Right kidney (tissue), 1 donor: ENCODE results near the gene FLNA.
"Not testable (repeated sequence)": the region's sequence is repeated elsewhere in the genome, so short reads cannot be mapped to it uniquely, and the experiment has no call there.

Experiments
- DNase-seq: peaks from one replicate; pipeline ENCODE4 v3.0.0-alpha.2; 2016

The FLNA gene

GRCh38 chrX:154360155-154360713 is 14.2 kb downstream of the FLNA start:
- DNase-seq = no peak

GRCh38 chrX:154359362-154360154 is 14.9 kb downstream of the FLNA start:
- DNase-seq = no peak

- no peak for DNase-seq
Measured at GRCh38 chrX:154358829-154359228, 15.6 kb downstream of the FLNA start.

DNA sequence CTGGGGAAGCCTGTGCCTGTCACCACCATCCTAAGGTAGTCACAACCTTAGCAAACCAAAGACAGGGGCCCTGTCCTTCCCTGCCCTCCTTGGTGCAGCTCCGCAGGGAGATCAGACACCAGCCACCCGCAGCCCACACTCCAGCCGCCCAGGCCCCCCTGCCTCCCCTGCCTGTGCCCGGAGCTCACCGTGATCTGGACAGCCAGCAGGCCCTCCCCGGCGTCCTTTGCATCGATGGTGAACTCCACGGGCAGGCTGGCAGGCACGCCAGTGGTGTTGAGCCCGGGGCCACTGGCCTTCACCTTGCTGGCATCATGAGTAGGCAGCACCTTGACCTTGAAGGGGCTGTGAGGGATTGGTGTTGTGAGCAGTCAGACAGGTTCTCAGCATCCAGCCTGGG is 16.4 kb downstream of the FLNA start:
- no peak for DNase-seq

GRCh38 chrX:154357205-154357604 is 17.2 kb downstream of the FLNA start:
- DNase-seq = no peak

- DNase-seq = no peak
Measured at GRCh38 chrX:154356596-154356995, 17.8 kb downstream of the FLNA start.

DNA sequence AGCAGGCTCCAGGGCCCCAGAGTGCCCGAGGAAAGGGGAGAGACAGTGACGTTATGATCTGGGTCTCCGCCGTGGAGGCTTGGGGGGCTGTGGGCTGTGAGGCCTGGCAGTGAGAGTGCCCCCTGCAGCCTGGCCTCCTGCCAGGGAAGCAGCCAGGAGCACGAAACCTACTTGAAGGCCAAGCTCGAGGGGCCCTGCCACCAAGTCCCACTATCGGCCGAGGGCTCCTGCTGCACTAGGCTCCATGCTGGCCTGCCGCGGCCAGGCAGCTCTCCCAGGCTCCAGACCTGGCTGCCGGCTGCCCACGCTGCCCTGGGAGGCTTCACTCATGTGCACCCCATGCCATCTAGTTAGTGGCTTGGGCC is 18.7 kb downstream of the FLNA start:
- DNase-seq = no peak

GRCh38 chrX:154355094-154355775 is 19.2 kb downstream of the FLNA start:
- no peak for DNase-seq

DNA sequence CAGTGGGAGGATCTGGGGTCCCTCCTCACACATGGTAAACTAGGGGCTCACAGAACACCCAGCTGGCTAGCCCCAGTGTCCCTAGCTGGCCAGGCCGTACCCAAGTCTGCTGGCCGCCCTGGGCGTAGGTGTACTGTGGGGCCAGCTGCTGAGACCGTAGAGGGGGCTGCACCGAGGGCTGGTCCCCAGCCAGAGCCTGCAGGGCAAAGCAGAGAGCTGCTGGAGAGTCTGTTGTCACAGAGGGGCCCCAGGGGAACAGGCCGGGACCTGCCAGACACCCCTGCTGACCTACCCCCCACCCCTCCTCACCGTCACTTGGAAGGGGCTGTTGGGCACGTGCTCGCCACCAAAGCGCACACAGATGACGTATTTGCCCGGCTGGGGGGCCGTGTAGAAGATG is 19.9 kb downstream of the FLNA start:
- no peak for DNase-seq

DNA sequence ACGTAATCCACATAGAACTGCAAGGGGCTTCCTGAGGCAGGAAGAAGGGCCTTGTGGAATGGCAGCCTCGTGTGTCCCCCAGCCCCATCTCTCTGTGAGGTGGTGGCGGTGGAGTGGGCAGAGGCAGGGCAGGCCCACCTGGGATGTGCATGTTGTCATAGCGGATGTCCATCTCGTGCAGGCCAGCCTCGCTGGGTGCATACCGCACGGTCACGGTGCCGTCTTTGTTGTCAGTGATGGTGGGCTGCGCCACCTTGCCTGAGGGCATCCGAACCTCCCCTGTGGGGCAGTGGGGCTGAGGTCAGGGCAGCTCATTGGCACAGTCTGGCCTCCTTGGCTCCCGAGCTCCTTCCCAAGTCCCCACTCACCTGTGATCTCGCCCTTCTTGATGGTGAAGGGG is 20.4 kb downstream of the FLNA start:
- DNase-seq = no peak

GRCh38 chrX:154353172-154353843 is 21.1 kb downstream of the FLNA start:
- DNase-seq = no peak

DNA sequence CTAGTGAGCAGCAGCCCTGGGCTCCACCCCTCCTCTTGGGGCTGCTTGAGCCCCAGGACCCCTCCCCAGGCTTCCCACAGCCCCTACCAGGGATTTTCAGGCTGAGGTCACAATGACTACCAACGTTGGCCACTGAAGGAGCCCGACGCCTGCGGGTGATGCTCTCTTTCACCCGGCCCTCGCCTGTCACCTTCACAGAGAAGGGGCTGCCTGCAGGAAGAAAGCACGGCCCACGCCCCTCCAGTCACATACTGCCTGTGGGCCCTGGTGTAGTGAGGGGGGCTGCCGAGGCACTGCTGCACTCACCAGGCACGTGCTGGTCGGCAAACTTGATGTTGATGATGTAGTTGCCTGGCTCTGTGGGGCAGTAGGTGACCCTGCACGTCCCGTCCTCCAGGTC is 22.0 kb downstream of the FLNA start:
- DNase-seq = no peak

GRCh38 chrX:154352012-154352401 is 22.4 kb downstream of the FLNA start:
- DNase-seq = no peak

GRCh38 chrX:154351183-154352011 is 23.0 kb downstream of the FLNA start:
- DNase-seq = no peak

GRCh38 chrX:154350429-154351182 is 23.8 kb downstream of the FLNA start:
- no peak for DNase-seq

- DNase-seq = no peak
Measured at GRCh38 chrX:154349979-154350378, 24.5 kb downstream of the FLNA start.

DNA sequence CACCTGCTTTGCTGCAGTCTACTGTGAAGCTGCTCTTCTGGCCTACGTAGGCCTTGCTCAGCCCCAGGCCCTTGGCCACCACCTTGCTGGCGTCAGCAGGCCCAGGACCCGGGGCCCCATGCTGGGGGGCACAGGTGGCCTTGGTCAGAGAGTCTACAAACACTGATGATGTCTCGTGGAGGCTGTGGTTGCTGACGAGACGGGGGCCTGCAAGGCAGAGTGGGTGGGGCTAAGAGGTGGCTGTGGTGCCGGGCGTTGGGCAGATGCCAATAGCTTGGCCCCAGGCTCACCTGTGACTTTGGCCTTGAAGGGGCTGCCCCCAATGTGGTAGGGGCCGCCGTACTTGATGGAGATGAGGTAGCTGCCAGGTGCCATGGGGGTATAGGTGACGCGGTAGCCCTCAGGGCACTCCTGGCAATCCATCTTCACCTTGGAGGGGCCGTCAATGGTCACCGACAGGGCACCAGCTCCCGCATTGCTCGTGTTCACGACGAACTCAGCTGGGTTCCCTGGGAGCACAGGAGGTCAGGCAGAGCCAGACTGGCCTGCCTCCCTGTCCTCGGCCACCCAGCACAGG is 25.0 kb downstream of the FLNA start:
- DNase-seq = no peak

DNA sequence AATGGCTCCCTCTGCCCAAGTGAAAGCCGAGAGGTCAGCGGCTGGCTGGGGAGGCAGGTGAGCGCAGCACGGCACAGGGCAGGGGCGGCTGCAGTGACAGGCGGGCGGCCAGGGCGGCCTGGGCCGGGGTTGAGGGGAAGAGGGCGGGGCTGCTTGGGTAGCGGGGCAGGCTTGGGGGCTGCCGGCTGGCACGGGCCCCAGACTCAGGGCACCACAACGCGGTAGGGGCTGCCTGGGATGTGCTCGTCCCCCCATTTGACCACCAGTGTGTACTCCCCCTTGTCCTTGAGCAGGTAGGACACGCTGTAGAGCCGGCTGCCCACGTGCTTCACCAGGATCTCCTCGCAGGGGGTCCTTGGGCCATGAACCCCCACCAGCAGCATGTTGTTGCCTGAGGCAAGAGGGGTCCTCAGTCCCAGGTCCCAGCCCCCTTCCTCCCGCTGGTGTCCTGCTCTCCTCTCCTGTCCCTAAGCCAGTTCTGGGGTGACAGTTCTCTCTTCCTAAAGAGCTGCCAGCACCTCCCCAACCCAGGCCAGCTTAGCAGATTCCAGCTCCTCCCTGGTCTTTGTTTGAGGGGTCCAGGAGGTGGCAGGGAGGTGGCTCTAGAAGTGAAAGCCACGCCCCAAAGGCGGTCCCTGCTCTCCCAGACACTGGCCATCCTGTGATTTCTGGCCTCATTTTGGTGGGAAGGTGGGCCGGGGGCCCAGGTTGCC is 25.6 kb downstream of the FLNA start:
- DNase-seq = no peak

DNA sequence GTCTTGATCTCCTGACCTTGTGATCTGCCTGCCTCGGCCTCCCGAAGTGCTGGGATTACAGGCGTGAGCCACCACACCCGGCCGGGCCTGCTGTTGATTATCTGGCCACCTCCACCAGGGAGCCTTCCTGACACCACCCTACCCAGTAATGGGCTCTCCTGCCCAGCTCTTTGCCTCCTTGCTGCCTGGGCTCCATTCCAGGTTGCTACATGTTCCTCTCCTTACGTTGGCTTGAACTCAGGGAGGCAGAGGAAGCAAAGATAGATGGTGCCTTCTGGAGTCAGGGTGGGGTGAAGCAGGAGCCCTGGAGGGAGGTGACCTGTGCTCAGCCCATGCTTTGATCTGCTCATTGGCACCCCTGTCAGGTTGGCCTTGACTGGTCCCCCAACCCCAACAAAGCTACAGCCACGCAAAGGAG is 26.3 kb downstream of the FLNA start:
- no peak for DNase-seq

DNA sequence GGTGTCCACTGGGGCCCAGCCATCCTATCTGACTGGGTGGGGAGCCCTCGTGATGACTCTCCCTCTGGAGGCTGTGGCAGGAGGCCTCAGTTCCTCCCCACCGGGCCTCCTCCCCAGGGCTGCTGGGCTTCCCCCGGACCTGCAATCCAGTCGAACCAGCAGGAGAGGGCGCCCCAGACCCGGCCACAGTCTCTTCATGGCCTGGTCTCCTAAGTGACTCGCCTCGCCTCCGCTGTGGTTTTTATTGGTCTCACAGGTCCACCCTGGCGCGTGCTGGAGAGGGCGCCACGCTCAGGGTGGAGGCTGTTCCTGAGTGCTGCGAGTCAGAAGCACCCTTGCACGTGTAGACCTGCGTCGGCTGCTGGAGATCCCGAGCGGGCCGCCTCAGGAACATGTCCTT is 30.8 kb downstream of the FLNA start:
- DNase-seq = not testable (repeated sequence)
